CMK (cell line): ENCODE measurements around the gene TMEM40.
"Not testable (repeated sequence)": the region's sequence is repeated elsewhere in the genome, so short reads cannot be mapped to it uniquely, and the experiment has no call there.

Experiments
- DNase-seq: peaks from one replicate; pipeline ENCODE4 v3.0.0-alpha.2; 2010; ENCODE audit warnings: low read depth

Gene TMEM40

GRCh38 chr3:12716605-12717151 lies 42.4 kb downstream of the TMEM40 start:
- no peak for DNase-seq

GRCh38 chr3:12714278-12714677 lies 44.8 kb downstream of the TMEM40 start:
- no peak for DNase-seq

DNA sequence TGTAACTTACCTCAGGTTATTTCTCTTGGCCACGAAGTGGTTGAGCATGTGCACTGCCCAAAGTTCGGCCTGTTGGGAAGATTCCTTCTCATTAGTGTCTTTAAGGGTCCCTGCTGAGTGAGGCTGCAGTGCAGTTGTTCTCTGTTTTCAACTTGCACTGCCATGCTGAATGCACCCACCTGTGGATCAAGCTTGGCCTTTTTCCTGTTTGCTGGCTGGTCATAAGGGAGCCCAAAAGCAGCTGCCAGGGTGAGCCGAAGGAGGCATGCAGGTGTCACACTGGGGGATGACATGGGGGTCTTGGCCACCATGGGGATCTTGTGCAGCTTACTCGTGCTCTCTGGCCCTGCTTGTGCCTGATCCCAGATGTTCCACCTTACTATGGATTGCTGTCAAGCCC lies 49.0 kb downstream of the TMEM40 start:
- no peak for DNase-seq

DNA sequence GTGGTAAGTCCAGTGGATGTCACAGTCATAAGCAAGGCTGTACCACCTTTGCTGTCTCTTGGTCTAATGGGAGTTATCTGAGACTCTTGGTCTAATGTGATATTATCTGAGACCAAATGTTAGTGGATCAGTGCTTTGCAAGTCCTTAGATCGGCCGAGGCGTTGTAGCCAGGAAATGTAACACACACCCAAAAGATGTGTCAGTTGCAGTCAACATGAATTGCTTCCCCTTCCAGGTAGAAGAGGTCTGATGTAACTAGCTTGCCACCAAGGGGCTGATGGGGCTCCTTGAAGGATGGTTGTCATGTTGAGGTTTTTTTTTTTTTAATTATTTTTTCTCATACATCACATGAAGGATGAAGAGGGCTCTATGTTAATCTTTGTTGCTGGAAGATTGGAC lies 49.7 kb downstream of the TMEM40 start:
- no peak for DNase-seq

DNA sequence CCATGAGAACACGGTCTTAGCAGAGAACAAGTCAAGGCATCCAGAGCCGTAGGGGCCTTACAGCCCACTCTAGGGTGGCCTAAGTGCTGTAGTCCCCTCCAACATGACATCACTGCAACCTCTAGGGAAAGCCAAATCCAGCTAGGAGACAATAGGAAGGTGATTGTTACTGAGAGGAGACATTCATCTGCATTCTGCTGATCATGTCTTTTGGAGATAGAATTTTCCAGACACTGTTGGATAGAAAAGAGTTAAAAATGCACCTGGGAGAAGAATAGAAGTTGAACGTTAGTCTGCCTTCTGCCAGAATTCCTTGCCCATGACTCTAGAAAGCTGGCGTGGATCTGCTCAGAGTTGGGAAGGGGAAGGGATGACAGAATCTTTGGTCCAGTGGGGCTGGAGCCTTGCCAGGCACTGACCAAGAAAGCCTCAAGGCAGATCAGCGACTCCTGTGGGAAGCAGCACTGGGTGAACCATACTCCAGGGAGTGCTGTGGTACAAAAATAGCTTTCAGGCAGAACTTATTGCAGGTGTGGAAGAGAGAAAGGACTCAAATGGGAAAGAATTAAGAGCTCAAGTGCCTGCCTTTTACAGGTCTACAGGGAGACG lies 50.4 kb downstream of the TMEM40 start:
- DNase-seq, result no peak

- no peak for DNase-seq
These were observed 51.6 kb downstream of the TMEM40 start for GRCh38 chr3:12707449-12707848.

- DNase-seq, result peak; percentile 12
These were observed 52.4 kb downstream of the TMEM40 start for GRCh38 chr3:12706504-12707253.

GRCh38 chr3:12705981-12706380 lies 53.1 kb downstream of the TMEM40 start:
- no peak for DNase-seq

DNA sequence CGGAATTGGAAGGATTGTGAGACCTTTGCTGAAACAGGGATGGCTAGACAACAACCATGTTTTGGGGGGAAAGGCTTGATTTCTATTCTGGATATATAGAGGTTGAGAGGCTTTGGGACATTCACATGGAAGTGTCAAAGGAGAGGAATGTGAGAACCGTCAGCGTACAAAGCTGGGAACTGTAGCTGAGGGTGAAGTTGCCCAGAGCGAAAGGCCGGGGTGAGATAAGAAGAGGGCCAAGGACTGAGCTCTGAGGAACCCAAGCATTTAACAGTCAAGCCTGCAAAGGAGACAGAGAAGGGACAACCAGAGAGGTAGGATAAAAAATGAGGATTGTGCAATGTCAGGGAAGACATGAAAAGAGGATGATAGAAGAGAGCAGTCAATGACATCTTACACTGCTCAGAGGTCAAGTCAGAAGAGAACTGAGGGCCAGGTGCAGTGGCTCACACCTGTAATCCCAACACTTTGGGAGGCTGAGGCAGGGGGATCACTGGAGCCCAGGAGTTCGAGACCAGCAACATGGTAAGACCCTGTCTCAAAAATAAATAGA lies 53.6 kb downstream of the TMEM40 start:
- DNase-seq, result no peak

GRCh38 chr3:12702501-12702900 lies 56.6 kb downstream of the TMEM40 start:
- no peak for DNase-seq

DNA sequence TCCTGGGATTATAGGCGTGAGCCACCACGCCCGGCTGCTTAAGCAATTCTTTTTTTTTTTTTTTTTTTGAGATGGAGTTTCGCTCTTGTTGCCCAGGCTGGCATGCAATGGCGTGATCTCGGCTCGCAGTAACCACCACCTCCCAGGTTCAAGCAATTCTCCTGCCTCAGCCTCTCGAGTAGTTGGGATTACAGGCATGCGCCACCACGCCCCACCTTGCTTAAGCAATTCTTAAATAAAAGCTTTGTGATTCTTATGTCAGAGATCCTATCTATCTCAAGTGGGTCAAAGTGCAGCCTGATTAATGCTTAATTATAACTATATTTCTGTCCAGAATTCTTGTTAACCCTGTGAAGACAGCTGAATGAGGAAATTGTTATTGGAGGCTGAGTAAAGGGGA lies 57.5 kb downstream of the TMEM40 start:
- DNase-seq, result not testable (repeated sequence)

- DNase-seq, result no peak
These were observed 58.3 kb downstream of the TMEM40 start for GRCh38 chr3:12700800-12701199.

- no peak for DNase-seq
These were observed 63.1 kb downstream of the TMEM40 start for GRCh38 chr3:12695916-12696315.

DNA sequence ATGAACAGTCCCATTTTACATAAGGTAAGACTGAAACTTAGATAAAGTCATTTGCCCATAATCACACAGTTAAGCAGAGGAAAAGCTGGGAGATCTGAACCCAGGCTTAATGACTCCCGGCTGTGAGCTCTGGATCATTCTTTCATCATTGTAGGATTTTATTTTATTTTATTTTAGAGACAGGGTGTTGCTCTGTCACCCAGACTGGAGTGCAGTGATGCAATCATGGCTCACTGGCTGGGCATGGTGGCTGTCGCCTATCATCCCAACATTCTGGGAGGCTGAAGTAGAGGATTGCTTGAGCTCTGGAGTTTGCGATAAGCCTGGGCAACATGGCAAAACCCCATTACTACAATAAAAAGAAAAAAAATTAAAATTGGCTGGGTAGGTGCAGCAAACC lies 63.9 kb downstream of the TMEM40 start:
- no peak for DNase-seq

GRCh38 chr3:12692444-12692843 lies 66.6 kb downstream of the TMEM40 start:
- no peak for DNase-seq

DNA sequence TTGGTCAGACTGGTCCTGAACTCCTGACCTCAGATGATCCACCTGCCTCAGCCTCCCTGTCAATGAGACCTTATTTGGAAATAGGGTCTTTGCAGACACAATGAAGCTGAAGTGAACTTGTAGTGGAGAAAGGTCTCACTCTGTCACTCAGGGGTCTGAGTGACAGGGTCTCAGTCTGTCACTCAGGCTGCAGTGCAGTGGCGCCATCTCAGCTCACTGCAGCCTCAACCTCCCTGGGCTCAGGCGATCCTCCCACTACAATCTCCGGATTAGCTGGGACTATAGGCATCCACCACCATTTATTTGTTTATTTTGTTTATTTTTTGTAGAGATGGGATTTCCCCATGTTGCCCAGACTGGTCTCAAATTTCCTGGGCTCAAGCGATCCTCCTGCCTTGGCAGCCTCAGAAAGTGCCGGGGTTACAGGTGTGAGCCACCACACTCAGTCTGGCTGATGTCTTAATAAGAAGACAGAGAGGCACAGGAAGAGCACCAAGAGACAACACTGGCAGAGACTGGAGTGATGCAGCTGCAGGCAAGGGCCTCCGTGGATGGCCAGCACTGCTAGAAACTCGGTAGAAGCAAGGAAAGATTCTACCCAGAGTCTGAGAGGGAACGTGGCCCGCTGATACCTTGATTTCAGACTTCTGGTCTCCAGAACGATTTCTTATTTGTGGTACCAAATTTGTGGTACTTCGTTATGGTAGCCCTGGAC lies 68.9 kb downstream of the TMEM40 start:
- DNase-seq, result no peak

GRCh38 chr3:12687948-12688347 lies 71.1 kb downstream of the TMEM40 start:
- DNase-seq, result no peak

GRCh38 chr3:12686096-12686495 lies 73.0 kb downstream of the TMEM40 start:
- no peak for DNase-seq
